SU-DHL-6 (cell line): ENCODE data around the gene ACSS1.

Experiments used
- H2AFZ ChIP-seq: fragments of 200-600 bp; sonication (generic); 2 replicates; pipeline ENCODE4 v1.6.1; 2014; ENCODE audit warnings: low read depth, mild to moderate bottlenecking, moderate library complexity, mixed read lengths, antibody characterized with exemption, low read length; ENCODE audit not compliant: severe bottlenecking
- H3F3A ChIP-seq: fragments of 200-600 bp; shearing (Covaris generic); 2 replicates; pipeline ENCODE4 v1.6.0; 2016; ENCODE audit warnings: antibody characterized with exemption, mild to moderate bottlenecking; ENCODE audit not compliant: insufficient read depth
- H3K27ac ChIP-seq: fragments of 200-600 bp; sonication (generic); 2 replicates; pipeline ENCODE4 v1.5.1; 2016; ENCODE audit warnings: low read depth, mild to moderate bottlenecking, low read length, moderate library complexity, mixed read lengths
- H3K27me3 ChIP-seq: fragments of 200-600 bp; sonication (generic), shearing (Covaris generic); 2 replicates; pipeline ENCODE4 v1.6.0; 2014; ENCODE audit warnings: mild to moderate bottlenecking, low read length
- H3K36me3 ChIP-seq: fragments of 200-600 bp; sonication (generic); 2 replicates; pipeline ENCODE4 v1.6.1; 2014; ENCODE audit warnings: mild to moderate bottlenecking, low read length, mixed read lengths
- H3K4me2 ChIP-seq: fragments of 300-600, 200-600 bp; shearing (Covaris generic), sonication (generic); 2 replicates; pipeline ENCODE4 v1.6.0; 2014; ENCODE audit warnings: low read length, low read depth, mild to moderate bottlenecking; ENCODE audit not compliant: poor library complexity, severe bottlenecking
- H3K4me3 ChIP-seq: fragments of 200-600 bp; sonication (generic); 2 replicates; pipeline ENCODE4 v1.5.1; 2014; ENCODE audit warnings: antibody characterized with exemption, low read length, mild to moderate bottlenecking, mixed read lengths; ENCODE audit not compliant: insufficient read depth, poor library complexity, severe bottlenecking
- H3K79me2 ChIP-seq: fragments of 200-600 bp; sonication (generic); 2 replicates; pipeline ENCODE4 v1.6.1; 2014; ENCODE audit warnings: mild to moderate bottlenecking, low read length, moderate library complexity; ENCODE audit not compliant: insufficient read depth
- H3K9ac ChIP-seq: fragments of 200-600 bp; sonication (generic); 2 replicates; pipeline ENCODE4 v1.7.0; 2014; ENCODE audit warnings: mild to moderate bottlenecking, low read length
- H3K9me2 ChIP-seq: fragments of 200-600 bp; sonication (generic); replicated peaks from 2 replicates; pipeline ENCODE4 v1.6.1; 2014; ENCODE audit warnings: low read length; ENCODE audit not compliant: insufficient read depth
- H3K9me3 ChIP-seq: fragments of 200-600 bp; sonication (generic); 2 replicates; pipeline ENCODE4 v1.6.1; 2014; ENCODE audit warnings: low read length, mixed read lengths; ENCODE audit not compliant: insufficient read depth
- H4K20me1 ChIP-seq: fragments of 200-600 bp; sonication (generic); 2 replicates; pipeline ENCODE4 v1.6.1; 2014; ENCODE audit warnings: low read depth, mild to moderate bottlenecking, antibody characterized with exemption, low read length, moderate library complexity, mixed read lengths
- EZH2phosphoT487 ChIP-seq: fragments of 200-600 bp; sonication (generic), shearing (Covaris generic); conservative IDR thresholded peaks from 2 replicates; pipeline ENCODE4 v1.6.1; 2018; ENCODE audit warnings: mild to moderate bottlenecking, antibody characterized with exemption, low read length, moderate library complexity, mixed read lengths
- TF ChIP-seq, protein P1 (sequence below): fragments of 200-600 bp; sonication (generic); IDR thresholded peaks from one replicate; pipeline ENCODE4 v1.5.1; 2017; ENCODE audit warnings: antibody characterized with exemption, mild to moderate bottlenecking, low read length, moderate library complexity; ENCODE audit not compliant: insufficient read depth, poor library complexity, severe bottlenecking

ACSS1 gene

DNA sequence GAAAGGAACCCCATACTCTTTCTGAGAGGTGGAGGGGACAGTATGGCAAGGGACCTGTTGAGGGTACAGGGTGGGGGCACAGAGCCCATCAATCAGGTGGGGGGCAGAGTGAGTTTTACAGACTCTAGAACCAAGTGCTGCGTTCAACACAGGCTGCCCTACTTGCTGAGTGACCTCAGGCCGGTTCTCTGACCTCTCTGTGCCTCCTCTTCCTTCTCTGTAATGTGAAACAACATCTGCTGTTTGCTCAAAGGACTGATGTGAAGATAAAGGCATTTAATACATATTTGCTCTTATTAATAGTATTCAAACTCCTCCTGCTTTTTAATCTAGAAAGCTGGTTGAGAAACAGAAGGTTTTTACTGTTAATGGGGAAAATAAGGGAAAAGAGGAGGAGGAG, 39.5 kb downstream of the ACSS1 start:
- H3K27me3 ChIP-seq, result no peaks in the 10 kb centered on the region
- H3K4me2 ChIP-seq, result no peak overlapping the region
- no peaks in the 10 kb centered on the region for H4K20me1 ChIP-seq
- no peak overlapping the region for H3K9ac ChIP-seq
- no peaks in the 10 kb centered on the region for H3K9me3 ChIP-seq
- no peak overlapping the region for H3K4me3 ChIP-seq
- H2AFZ ChIP-seq, result no peak overlapping the region
- H3K36me3 ChIP-seq, result no peaks in the 10 kb centered on the region
- no peak overlapping the region for H3K27ac ChIP-seq
- no peaks in the 10 kb centered on the region for H3F3A ChIP-seq
- H3K9me2 ChIP-seq, result no peaks in the 10 kb centered on the region
- no peaks in the 10 kb centered on the region for H3K79me2 ChIP-seq
- TF ChIP-seq EZH2phosphoT487, result no peak

DNA sequence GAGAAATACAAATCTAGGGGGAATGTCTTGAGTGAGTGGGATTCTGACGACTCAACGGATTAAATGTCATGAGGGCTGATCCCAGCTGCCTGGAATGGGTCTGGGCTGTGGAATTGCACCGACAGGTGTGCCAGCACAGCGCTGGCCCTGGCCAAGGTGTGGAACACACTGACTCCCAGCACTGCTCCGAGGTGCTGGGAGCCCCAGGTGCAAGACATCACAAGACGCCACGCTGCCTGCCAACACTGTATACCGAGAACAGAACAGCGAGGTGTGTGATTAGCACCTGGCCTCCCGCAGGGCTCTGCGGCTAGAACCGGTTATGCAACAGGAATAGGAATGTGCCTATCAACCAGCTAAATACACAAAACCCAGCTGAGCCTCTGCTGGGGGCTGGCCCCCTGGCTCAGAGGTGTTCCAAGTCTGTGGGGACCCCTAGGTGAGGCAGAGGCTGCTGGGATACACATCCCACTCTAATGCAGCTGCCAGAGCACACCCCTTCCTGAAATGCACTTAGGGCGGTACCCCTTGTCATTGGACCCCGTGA, 40.6 kb downstream of the ACSS1 start:
- H4K20me1 ChIP-seq, result no peaks in the 10 kb centered on the region
- H3K27me3 ChIP-seq, result no peaks in the 10 kb centered on the region
- H3K9me3 ChIP-seq, result no peaks in the 10 kb centered on the region
- H3K27ac ChIP-seq, result no peak overlapping the region
- TF ChIP-seq EZH2phosphoT487, result no peak
- TF ChIP-seq, protein P1, sequence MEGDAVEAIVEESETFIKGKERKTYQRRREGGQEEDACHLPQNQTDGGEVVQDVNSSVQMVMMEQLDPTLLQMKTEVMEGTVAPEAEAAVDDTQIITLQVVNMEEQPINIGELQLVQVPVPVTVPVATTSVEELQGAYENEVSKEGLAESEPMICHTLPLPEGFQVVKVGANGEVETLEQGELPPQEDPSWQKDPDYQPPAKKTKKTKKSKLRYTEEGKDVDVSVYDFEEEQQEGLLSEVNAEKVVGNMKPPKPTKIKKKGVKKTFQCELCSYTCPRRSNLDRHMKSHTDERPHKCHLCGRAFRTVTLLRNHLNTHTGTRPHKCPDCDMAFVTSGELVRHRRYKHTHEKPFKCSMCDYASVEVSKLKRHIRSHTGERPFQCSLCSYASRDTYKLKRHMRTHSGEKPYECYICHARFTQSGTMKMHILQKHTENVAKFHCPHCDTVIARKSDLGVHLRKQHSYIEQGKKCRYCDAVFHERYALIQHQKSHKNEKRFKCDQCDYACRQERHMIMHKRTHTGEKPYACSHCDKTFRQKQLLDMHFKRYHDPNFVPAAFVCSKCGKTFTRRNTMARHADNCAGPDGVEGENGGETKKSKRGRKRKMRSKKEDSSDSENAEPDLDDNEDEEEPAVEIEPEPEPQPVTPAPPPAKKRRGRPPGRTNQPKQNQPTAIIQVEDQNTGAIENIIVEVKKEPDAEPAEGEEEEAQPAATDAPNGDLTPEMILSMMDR, result no peak
- H3K9ac ChIP-seq, result no peak overlapping the region
- H3K36me3 ChIP-seq, result no peaks in the 10 kb centered on the region
- no peaks in the 10 kb centered on the region for H3F3A ChIP-seq
- no peak overlapping the region for H2AFZ ChIP-seq
- H3K9me2 ChIP-seq, result no peaks in the 10 kb centered on the region
- H3K79me2 ChIP-seq, result no peaks in the 10 kb centered on the region
- H3K4me2 ChIP-seq, result no peak overlapping the region
- no peak overlapping the region for H3K4me3 ChIP-seq

DNA sequence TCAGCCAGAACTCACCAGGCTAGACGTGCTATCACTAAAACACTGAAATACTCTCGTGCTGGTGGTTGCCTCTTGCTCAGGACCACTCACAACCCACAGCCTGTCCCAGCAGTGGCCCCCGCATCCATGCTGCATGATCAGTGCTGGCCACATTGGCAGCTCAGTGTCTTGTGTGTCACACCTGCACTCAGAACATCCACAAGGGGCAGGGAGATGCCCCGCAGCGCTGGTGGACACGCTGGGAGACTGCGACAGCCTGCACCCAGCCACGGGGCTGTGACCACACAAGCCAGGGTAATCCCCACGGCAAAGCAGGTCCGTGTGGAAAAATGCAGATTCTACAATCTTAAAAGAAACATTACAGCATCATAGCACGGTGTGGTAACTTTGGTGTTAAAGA, 41.5 kb downstream of the ACSS1 start:
- H4K20me1 ChIP-seq, result no peaks in the 10 kb centered on the region
- no peak overlapping the region for H2AFZ ChIP-seq
- H3K9me3 ChIP-seq, result no peaks in the 10 kb centered on the region
- no peak overlapping the region for H3K9ac ChIP-seq
- no peak overlapping the region for H3K4me3 ChIP-seq
- no peak overlapping the region for H3K4me2 ChIP-seq
- H3K27ac ChIP-seq, result no peak overlapping the region
- H3K79me2 ChIP-seq, result no peaks in the 10 kb centered on the region
- H3K9me2 ChIP-seq, result no peaks in the 10 kb centered on the region
- no peaks in the 10 kb centered on the region for H3F3A ChIP-seq
- H3K27me3 ChIP-seq, result no peaks in the 10 kb centered on the region
- TF ChIP-seq, protein P1, result no peak
- TF ChIP-seq EZH2phosphoT487, result no peak
- H3K36me3 ChIP-seq, result no peaks in the 10 kb centered on the region

DNA sequence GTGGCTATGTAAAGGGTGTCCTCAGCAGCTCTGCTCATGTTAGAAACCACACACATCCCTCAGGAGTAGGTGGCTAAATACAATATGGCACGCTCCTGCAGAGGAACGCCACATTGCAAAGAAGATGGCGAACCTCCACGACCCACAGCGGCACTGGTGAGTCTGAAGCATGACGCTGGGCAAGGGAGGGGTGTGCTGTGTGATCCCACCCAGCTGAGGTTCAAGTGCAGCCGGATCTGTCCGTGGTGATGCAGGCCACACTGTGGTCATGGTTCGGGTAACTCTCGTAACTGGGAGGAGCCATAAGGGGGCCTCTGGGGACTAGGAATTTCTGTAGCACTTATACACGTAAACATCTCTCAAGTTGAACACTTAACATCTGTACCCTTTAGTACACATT, 42.0 kb downstream of the ACSS1 start:
- no peak for TF ChIP-seq EZH2phosphoT487
- TF ChIP-seq, protein P1, result no peak
- no peak overlapping the region for H3K4me2 ChIP-seq

More for the DNA sequence above, 42.0 kb downstream of the ACSS1 start:
- H3K9me2 ChIP-seq, result no peaks in the 10 kb centered on the region
- H3K9me3 ChIP-seq, result no peaks in the 10 kb centered on the region
- no peaks in the 10 kb centered on the region for H3K27me3 ChIP-seq
- H3K9ac ChIP-seq, result no peak overlapping the region
- no peak overlapping the region for H2AFZ ChIP-seq
- no peaks in the 10 kb centered on the region for H3K79me2 ChIP-seq
- H3K4me3 ChIP-seq, result no peak overlapping the region
- no peaks in the 10 kb centered on the region for H3K36me3 ChIP-seq
- H4K20me1 ChIP-seq, result no peaks in the 10 kb centered on the region
- H3F3A ChIP-seq, result no peaks in the 10 kb centered on the region
- H3K27ac ChIP-seq, result no peak overlapping the region
